ENCODE results near the gene CCDC92. TPM values are rescaled to one million over a fixed set of nuclear protein-coding genes. Genes with fewer than 3 reads are reported as not detected.

CCDC92 gene
- total RNA-seq, 1 donor from 2014 or later: 4.5 TPM

DNA sequence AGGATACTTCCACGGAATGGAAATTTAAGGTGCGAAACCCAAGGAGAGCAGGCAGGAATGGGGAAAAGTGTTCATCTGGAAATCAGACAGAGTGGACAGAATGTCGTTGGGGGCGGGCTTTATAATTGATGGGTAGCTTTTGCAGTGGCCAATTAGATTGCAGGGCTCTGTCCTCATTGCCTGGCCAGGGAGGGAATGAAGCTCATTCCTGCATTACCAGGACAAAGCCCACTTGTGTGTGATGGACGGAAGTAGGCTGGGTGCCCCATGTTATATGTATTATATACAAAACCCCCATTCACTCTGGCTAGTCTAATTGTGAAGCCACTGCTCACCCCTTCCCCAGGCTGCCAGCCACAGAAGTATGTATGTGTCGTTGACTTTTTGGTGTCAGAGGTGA lies 23.9 kb upstream of the CCDC92 start:
- Histone ChIP-seq H3K36me3 (ENCODE audit: control insufficient read depth, insufficient read depth, low read length) (peaks cover 4% of the 10 kb centered on the region), H3K4me3 (ENCODE audit: low read depth, low read length) (no peak overlapping the region), H3K27me3 (ENCODE audit: control insufficient read depth, insufficient read depth, low read length) (no peaks in the 10 kb centered on the region)
- DNase-seq (ENCODE audit: low read depth) (no peak), FAIRE-seq (no peak)
- TF ChIP-seq, protein P1, sequence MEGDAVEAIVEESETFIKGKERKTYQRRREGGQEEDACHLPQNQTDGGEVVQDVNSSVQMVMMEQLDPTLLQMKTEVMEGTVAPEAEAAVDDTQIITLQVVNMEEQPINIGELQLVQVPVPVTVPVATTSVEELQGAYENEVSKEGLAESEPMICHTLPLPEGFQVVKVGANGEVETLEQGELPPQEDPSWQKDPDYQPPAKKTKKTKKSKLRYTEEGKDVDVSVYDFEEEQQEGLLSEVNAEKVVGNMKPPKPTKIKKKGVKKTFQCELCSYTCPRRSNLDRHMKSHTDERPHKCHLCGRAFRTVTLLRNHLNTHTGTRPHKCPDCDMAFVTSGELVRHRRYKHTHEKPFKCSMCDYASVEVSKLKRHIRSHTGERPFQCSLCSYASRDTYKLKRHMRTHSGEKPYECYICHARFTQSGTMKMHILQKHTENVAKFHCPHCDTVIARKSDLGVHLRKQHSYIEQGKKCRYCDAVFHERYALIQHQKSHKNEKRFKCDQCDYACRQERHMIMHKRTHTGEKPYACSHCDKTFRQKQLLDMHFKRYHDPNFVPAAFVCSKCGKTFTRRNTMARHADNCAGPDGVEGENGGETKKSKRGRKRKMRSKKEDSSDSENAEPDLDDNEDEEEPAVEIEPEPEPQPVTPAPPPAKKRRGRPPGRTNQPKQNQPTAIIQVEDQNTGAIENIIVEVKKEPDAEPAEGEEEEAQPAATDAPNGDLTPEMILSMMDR (IDR thresholded peaks at IDR 0.05; ENCODE audit: insufficient read depth, low read length, severe bottlenecking): no peak

DNA sequence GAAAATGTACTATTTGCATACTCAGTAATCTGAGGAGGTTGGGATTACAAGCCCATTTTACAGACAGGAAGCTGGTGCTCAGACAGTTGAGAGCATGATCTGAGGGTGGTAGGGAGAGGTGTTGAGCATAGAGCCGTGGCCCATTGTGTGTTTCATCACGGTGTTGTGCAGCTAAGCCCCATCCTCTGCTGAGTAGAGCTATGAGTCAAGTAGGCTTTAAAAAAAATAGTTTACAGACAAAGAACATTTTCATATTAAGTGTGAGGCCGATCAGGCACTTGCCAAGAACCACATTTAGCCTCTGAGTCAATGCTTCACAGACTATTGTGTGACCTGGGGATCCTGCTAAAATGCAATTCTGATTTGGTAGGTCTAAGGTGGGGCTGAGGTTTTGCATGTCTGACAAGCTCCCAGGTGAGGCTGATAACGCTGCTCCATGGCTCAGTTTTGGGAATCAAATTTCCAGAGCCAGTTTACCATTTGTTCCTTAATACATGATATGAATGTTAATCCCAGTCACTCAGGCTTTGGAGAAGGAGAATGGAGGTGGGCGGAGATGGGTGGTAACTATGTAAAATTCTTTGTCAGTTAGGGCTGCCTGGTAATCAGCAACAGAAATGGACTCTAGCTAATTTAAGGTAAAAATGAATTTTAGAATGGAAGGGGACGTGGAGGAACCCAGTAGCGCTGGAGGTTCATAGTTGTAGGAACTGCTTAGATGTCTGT lies 22.6 kb upstream of the CCDC92 start:
- peaks cover 3% of the 10 kb centered on the region for H3K36me3 ChIP-seq (ENCODE audit: control insufficient read depth, insufficient read depth, low read length)
- TF ChIP-seq, protein P1 (IDR thresholded peaks at IDR 0.05; ENCODE audit: insufficient read depth, low read length, severe bottlenecking): no peak
- no peak for FAIRE-seq

DNA sequence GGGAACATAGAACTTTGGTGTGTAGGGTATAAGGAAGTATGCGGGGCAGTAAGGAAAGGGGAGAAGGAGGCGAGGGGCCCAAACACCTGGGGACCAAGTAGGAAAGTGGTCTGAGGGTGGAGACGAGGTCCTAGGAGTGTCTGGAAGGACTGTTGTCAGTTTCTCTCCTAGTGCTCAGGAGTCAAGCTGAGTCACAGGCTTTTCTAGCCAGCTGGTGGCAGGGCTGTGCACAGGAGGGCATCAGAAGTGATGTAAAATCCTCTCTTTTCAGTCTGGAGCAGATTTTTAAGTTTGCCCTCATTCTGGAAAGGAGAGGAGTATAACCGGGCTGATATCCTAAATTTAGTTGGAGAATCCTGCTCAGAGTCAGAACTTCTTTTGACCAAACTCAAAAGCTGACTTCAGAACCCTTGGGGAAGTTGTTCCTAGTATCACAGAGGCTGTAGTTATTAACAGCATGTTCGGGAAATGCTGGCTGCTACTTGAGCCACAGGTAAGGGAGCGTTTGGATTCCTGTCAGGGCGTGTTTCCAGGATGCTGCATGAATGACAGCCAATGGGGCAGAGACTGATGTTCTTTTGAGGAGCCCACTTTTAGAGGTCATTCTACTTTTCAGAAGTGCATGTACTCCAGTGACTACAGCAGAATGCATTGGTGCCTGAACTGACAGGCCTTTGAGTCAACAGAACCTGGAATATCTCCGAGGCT lies 19.6 kb upstream of the CCDC92 start:
- TF ChIP-seq, protein P1 (IDR thresholded peaks at IDR 0.05; ENCODE audit: insufficient read depth, low read length, severe bottlenecking): no peak
- Histone ChIP-seq H3K36me3 (ENCODE audit: control insufficient read depth, insufficient read depth, low read length) (peaks cover 3% of the 10 kb centered on the region), H3K27me3 (ENCODE audit: control insufficient read depth, insufficient read depth, low read length) (no peaks in the 10 kb centered on the region), H3K4me3 (ENCODE audit: low read depth, low read length) (no peak overlapping the region)
- no peak for FAIRE-seq
- DNase-seq (ENCODE audit: low read depth): peak; percentile 55

More for the DNA sequence above, 22.6 kb upstream of the CCDC92 start:
- Histone ChIP-seq H3K4me3 (ENCODE audit: low read depth, low read length) (no peak overlapping the region), H3K27me3 (ENCODE audit: control insufficient read depth, insufficient read depth, low read length) (no peaks in the 10 kb centered on the region)
- DNase-seq (ENCODE audit: low read depth): peak; percentile 89

DNA sequence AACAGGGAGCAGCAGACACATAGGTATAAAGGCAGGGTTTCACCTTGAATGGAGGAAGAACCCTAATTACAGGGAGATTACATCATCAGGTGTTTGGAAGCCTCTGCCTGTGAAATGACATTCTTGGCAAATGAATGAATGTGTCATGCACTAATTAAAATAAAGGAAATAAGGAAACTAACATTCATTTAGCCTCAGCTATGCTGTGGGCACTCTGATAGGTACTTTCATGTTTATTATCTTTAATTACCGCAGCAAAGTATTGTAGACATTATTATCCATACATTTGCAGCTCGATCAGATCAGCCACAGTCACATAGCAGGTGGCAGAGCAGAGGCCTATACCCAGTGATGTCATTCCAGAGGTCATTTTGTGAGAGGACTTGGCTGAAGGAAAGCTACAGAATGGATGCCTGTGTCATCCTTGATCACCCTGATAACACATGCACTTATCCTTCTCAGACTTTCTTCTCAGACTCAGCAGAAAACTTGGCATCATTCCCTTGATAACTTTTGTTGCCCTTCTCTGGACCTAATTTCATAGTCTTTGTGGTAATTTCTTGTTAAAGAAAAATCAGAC lies 18.8 kb upstream of the CCDC92 start:
- no peak overlapping the region for H3K4me3 ChIP-seq (ENCODE audit: low read depth, low read length)
- FAIRE-seq (no peak), DNase-seq (ENCODE audit: low read depth) (peak; percentile 78)
- H3K27me3 ChIP-seq (ENCODE audit: control insufficient read depth, insufficient read depth, low read length): no peaks in the 10 kb centered on the region
- TF ChIP-seq, protein P1 (IDR thresholded peaks at IDR 0.05; ENCODE audit: insufficient read depth, low read length, severe bottlenecking): no peak
- H3K36me3 ChIP-seq (ENCODE audit: control insufficient read depth, insufficient read depth, low read length): peaks cover 3% of the 10 kb centered on the region

DNA sequence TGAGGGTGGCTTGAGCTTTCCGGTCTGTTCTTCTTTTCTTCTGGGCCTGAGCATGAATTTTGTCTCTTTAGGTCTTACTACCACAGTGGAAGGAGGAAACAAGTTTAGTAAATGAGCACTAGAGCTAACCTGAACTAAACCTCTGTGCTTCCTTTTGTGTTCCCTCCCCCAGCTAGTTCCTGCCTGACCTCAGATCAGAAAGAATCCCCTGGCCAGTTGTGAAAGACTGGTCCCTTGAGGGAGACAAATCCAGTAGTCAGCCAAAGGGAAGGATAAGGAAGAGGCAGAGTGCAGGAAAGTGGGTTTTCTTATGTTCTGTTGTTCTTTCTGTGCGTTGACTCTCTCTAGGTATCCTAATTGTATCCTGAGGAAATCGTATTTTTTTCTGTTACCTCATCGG lies 17.9 kb upstream of the CCDC92 start:
- H3K36me3 ChIP-seq (ENCODE audit: control insufficient read depth, insufficient read depth, low read length): peaks cover 2% of the 10 kb centered on the region
- H3K4me3 ChIP-seq (ENCODE audit: low read depth, low read length): no peak overlapping the region
- H3K27me3 ChIP-seq (ENCODE audit: control insufficient read depth, insufficient read depth, low read length): no peaks in the 10 kb centered on the region
- no peak for FAIRE-seq
- TF ChIP-seq, protein P1 (IDR thresholded peaks at IDR 0.05; ENCODE audit: insufficient read depth, low read length, severe bottlenecking): no peak
- no peak for DNase-seq (ENCODE audit: low read depth)

Measured in bronchial epithelial cell (primary cell).